Measurements from ENCODE around the gene PGP. TPM values are rescaled to one million over a fixed set of nuclear protein-coding genes. Genes with fewer than 3 reads are reported as not detected.

The PGP gene
- total RNA-seq, 1 experiment from 2014 or later: 38.3 TPM

DNA sequence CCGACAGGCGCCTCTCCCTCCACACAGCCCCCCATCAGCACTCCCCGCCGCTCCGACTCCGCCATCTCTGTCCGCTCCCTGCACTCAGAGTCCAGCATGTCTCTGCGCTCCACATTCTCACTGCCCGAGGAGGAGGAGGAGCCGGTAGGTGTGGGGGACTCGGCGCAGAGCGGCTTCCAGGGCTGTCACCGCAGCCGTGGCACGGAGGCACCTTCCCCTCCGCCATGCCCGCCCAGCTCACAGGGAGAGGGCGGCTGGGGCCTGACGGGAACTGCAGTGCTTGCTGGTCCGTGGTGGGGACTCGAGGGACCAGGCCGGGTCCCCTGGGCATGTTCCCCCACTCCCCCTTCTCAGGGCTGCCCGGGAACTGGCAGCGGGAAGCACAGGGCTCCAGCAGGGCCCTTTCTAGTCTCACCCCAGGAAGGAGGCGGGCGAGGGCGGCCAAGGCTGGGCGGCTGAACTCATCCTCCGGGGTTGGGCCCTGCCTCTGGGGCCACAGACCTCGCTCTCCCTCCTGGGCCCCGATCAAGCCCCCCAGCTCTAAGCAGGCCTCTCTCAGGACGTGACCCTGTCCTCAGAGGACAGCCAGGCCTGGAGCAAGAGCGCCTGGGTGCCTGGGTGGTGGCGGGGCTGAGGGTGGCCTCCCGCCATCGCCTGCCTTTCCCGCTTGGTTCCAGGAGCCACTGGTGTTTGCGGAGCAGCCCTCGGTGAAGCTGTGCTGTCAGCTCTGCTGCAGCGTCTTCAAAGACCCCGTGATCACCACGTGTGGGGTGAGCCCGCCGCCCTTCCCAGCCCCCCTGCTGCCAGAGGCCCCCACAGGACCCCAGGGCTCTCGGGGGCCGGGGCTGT lies 43.8 kb downstream of the PGP start:
- H3K27ac Mint-ChIP-seq: no peak overlapping the region
- Histone ChIP-seq H3K27me3 (ENCODE audit: insufficient read depth, low read length) (no peaks in the 10 kb centered on the region), H3K18ac (ENCODE audit: insufficient read length, low read depth, low read length) (no peak overlapping the region), H4K20me1 (ENCODE audit: control insufficient read depth, insufficient read depth, insufficient read length) (peaks cover 2% of the 10 kb centered on the region), H3K9me3 (ENCODE audit: control insufficient read depth, low read depth, low read length) (no peaks in the 10 kb centered on the region), H2AFZ (ENCODE audit: low read length) (no peak overlapping the region), H3K56ac (ENCODE audit: insufficient read length, low read depth, low read length) (no peak overlapping the region), H2BK12ac (ENCODE audit: insufficient read length, low read depth, low read length) (no peak overlapping the region), H3K4ac (ENCODE audit: low read depth, low read length) (no peak overlapping the region), H4K5ac (ENCODE audit: insufficient read length, low read depth, low read length) (no peak overlapping the region), H2BK20ac (ENCODE audit: low read depth, low read length, poor library complexity, severe bottlenecking) (no peak overlapping the region), H3K9ac (ENCODE audit: extremely low read depth, insufficient read length, low read length) (no peak overlapping the region), H3K27ac (ENCODE audit: insufficient read length, low read depth, low read length) (no peak overlapping the region), H2BK120ac (ENCODE audit: low read depth, low read length, poor library complexity, severe bottlenecking) (no peak overlapping the region), H3K79me2 (ENCODE audit: insufficient read depth, low read length) (no peaks in the 10 kb centered on the region), H3K4me2 (ENCODE audit: insufficient read depth, insufficient read length, low read length) (no peak overlapping the region), H2BK15ac (ENCODE audit: low read depth, low read length) (no peak overlapping the region), H3K4me1 (ENCODE audit: insufficient read depth, low read length) (no peaks in the 10 kb centered on the region), H3K14ac (ENCODE audit: insufficient read depth, low read length) (no peak overlapping the region), H4K91ac (ENCODE audit: insufficient read length, low read depth, low read length) (no peak overlapping the region), H4K8ac (replicated peaks; ENCODE audit: insufficient read length, low read depth, low read length) (no peak overlapping the region), H2BK5ac (ENCODE audit: insufficient read length, low read length) (no peak overlapping the region), H2AK5ac (ENCODE audit: insufficient read length, low read length) (no peak overlapping the region), H3K79me1 (ENCODE audit: insufficient read depth, low read depth, low read length, poor library complexity, severe bottlenecking) (no peaks in the 10 kb centered on the region), H3T11ph (ENCODE audit: low read length) (no peak overlapping the region), H3K23ac (ENCODE audit: insufficient read length, low read depth, low read length) (no peak overlapping the region), H3K23me2 (ENCODE audit: insufficient read length, low read depth, low read length, poor library complexity, severe bottlenecking) (no peaks in the 10 kb centered on the region)
- no peaks in the 10 kb centered on the region for H3K9me3 Mint-ChIP-seq
- H3K36me3 Mint-ChIP-seq (ENCODE audit: insufficient read depth in 1 of 3, low read depth in 3 of 3): peaks cover 13 to 49% (median 46%) of the 10 kb centered on the region in 3 experiments
- no peak for DNase-seq
- H3K4me3 Mint-ChIP-seq: no peak overlapping the region
- H3K27me3 Mint-ChIP-seq (ENCODE audit: low read depth): no peaks in the 10 kb centered on the region
- H3K4me1 Mint-ChIP-seq: no peaks in the 10 kb centered on the region
- TF ChIP-seq, protein P1, sequence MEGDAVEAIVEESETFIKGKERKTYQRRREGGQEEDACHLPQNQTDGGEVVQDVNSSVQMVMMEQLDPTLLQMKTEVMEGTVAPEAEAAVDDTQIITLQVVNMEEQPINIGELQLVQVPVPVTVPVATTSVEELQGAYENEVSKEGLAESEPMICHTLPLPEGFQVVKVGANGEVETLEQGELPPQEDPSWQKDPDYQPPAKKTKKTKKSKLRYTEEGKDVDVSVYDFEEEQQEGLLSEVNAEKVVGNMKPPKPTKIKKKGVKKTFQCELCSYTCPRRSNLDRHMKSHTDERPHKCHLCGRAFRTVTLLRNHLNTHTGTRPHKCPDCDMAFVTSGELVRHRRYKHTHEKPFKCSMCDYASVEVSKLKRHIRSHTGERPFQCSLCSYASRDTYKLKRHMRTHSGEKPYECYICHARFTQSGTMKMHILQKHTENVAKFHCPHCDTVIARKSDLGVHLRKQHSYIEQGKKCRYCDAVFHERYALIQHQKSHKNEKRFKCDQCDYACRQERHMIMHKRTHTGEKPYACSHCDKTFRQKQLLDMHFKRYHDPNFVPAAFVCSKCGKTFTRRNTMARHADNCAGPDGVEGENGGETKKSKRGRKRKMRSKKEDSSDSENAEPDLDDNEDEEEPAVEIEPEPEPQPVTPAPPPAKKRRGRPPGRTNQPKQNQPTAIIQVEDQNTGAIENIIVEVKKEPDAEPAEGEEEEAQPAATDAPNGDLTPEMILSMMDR (conservative IDR thresholded peaks at IDR 0.05): no peak
- whole genome bisulfite sequencing (ENCODE audit: extremely low coverage, insufficient read length, low lambda C conversion rate): no CpG with 5 or more reads among the region's 47 CpGs

Data from H9 (cell line).